ENCODE data around the gene ITLN2. TPM values are rescaled to one million over a fixed set of nuclear protein-coding genes. Genes with fewer than 3 reads are reported as not detected.

ITLN2 gene
- polyA plus RNA-seq: 0.22 to 0.59 TPM (median 0.39 TPM) in 3 replicates
- polyA plus RNA-seq (2011; ENCODE audit: low read depth): 1.6 TPM
- 0.34 and 0.75 TPM in 2 replicates for polyA plus RNA-seq (2011; cell fraction: cytosol; rRNA removed)
- polyA plus RNA-seq (2011; cell fraction: nucleus; rRNA removed): 0.71 and 0.92 TPM in 2 replicates
- 0.09 and 2.2 TPM in 2 replicates for polyA plus RNA-seq (2012; ENCODE audit: low replicate concordance)
- 0.73 to 2.0 TPM in 2 of 3 replicates, not detected in the other for polyA minus RNA-seq
- polyA minus RNA-seq (2011; cell fraction: cytosol; rRNA and poly(A)+ RNA removed): not detected
- polyA minus RNA-seq (2011; cell fraction: nucleus; rRNA and poly(A)+ RNA removed): 1.2 TPM in 1 of 2 replicates, not detected in the other

GRCh38 chr1:160954158-160955104 is at the start of gene ITLN2:
Gene ITLN2 (minus strand): TSS chr1:160954809. CDS start chr1:160954741, 68 bp downstream.
- H3K27ac ChIP-seq (ENCODE audit: control insufficient read depth, insufficient read depth, low read length): no peak within 1 kb of the TSS
- H4K20me1 ChIP-seq (ENCODE audit: control insufficient read depth, extremely low read depth, insufficient read depth, low read length): no peaks in the 10 kb centered on the region
- DNase-seq (ENCODE audit: low read depth, low spot score): no peak
- H3K79me2 ChIP-seq (ENCODE audit: control insufficient read depth, insufficient read depth, low read length): no peaks in the 10 kb centered on the region
- no peaks in the 10 kb centered on the region for H3K9me3 ChIP-seq (ENCODE audit: control insufficient read depth, low read depth, low read length)
- no peak within 1 kb of the TSS for H2AFZ ChIP-seq (ENCODE audit: control insufficient read depth, low read length)
- H3K27me3 ChIP-seq (ENCODE audit: control insufficient read depth, extremely low read depth, insufficient read depth, low read length): no peaks in the 10 kb centered on the region
- no peaks in the 10 kb centered on the region for H3K9me1 ChIP-seq (ENCODE audit: control insufficient read depth, extremely low read depth, insufficient read depth, low read length)
- peaks cover 23% of the 10 kb centered on the region for H3K4me1 ChIP-seq (ENCODE audit: control insufficient read depth, extremely low read depth, insufficient read depth, low read length)
- dilution Hi-C loops (cut with MboI; ENCODE audit: extremely low pct_ligation_motif_present, low sequenced_read_pairs): no loop called here
- no peak within 1 kb of the TSS for H3K9ac ChIP-seq (ENCODE audit: control insufficient read depth, extremely low read depth, insufficient read depth, low read length)
- no peak for FAIRE-seq
- no peak for TF ChIP-seq EZH2 (IDR thresholded peaks at IDR 0.05; ENCODE audit: low read length)
- TF ChIP-seq, protein P1, sequence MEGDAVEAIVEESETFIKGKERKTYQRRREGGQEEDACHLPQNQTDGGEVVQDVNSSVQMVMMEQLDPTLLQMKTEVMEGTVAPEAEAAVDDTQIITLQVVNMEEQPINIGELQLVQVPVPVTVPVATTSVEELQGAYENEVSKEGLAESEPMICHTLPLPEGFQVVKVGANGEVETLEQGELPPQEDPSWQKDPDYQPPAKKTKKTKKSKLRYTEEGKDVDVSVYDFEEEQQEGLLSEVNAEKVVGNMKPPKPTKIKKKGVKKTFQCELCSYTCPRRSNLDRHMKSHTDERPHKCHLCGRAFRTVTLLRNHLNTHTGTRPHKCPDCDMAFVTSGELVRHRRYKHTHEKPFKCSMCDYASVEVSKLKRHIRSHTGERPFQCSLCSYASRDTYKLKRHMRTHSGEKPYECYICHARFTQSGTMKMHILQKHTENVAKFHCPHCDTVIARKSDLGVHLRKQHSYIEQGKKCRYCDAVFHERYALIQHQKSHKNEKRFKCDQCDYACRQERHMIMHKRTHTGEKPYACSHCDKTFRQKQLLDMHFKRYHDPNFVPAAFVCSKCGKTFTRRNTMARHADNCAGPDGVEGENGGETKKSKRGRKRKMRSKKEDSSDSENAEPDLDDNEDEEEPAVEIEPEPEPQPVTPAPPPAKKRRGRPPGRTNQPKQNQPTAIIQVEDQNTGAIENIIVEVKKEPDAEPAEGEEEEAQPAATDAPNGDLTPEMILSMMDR (optimal IDR thresholded peaks at IDR 0.05 in 1 of 3, IDR thresholded peaks at IDR 0.05 in 1 of 3, conservative IDR thresholded peaks at IDR 0.05 in 1 of 3; ENCODE audit: extremely low read depth in 1 of 3, insufficient read depth in 2 of 3, low read length in 3 of 3): peak; percentile 75 to 86 (median 80)
- no peak within 1 kb of the TSS for H3K4me3 ChIP-seq (ENCODE audit: control insufficient read depth in 2 of 3, extremely low read depth in 1 of 3, insufficient read depth in 2 of 3, low read depth in 1 of 3, low read length in 3 of 3)
- H3K4me2 ChIP-seq (ENCODE audit: control insufficient read depth, extremely low read depth, insufficient read depth, low read depth, low read length): no peak within 1 kb of the TSS
- no peaks in the 10 kb centered on the region for H3K36me3 ChIP-seq (ENCODE audit: control insufficient read depth in 2 of 2, extremely low read depth in 1 of 2, insufficient read depth in 2 of 2, low read length in 2 of 2)

GRCh38 chr1:161001525-161001924 is 46.9 kb upstream of the ITLN2 start:
- H3K36me3 ChIP-seq (ENCODE audit: control insufficient read depth in 2 of 2, extremely low read depth in 1 of 2, insufficient read depth in 2 of 2, low read length in 2 of 2): peaks cover 28 to 33% of the 10 kb centered on the region in 2 experiments
- H3K79me2 ChIP-seq (ENCODE audit: control insufficient read depth, insufficient read depth, low read length): peaks cover 45% of the 10 kb centered on the region
- DNase-seq (ENCODE audit: low read depth, low spot score) (no peak), FAIRE-seq (no peak)
- H4K20me1 ChIP-seq (ENCODE audit: control insufficient read depth, extremely low read depth, insufficient read depth, low read length): peaks cover 4% of the 10 kb centered on the region
- H3K4me1 ChIP-seq (ENCODE audit: control insufficient read depth, extremely low read depth, insufficient read depth, low read length): peaks cover 12% of the 10 kb centered on the region
- no peak for TF ChIP-seq EZH2 (IDR thresholded peaks at IDR 0.05; ENCODE audit: low read length)
- TF ChIP-seq, protein P1 (optimal IDR thresholded peaks at IDR 0.05 in 1 of 3, IDR thresholded peaks at IDR 0.05 in 1 of 3, conservative IDR thresholded peaks at IDR 0.05 in 1 of 3; ENCODE audit: extremely low read depth in 1 of 3, insufficient read depth in 2 of 3, low read length in 3 of 3): no peak
- H3K9me1 ChIP-seq (ENCODE audit: control insufficient read depth, extremely low read depth, insufficient read depth, low read length): peaks cover 2% of the 10 kb centered on the region
- H3K9me3 ChIP-seq (ENCODE audit: control insufficient read depth, low read depth, low read length): no peaks in the 10 kb centered on the region
- dilution Hi-C loops (cut with MboI; ENCODE audit: extremely low pct_ligation_motif_present, low sequenced_read_pairs): no loop called here
- no peaks in the 10 kb centered on the region for H3K27me3 ChIP-seq (ENCODE audit: control insufficient read depth, extremely low read depth, insufficient read depth, low read length)
- no peak overlapping the region for H3K4me3 ChIP-seq (ENCODE audit: control insufficient read depth in 2 of 3, extremely low read depth in 1 of 3, insufficient read depth in 2 of 3, low read depth in 1 of 3, low read length in 3 of 3)
- H2AFZ ChIP-seq (ENCODE audit: control insufficient read depth, low read length): no peak overlapping the region
- no peak overlapping the region for H3K27ac ChIP-seq (ENCODE audit: control insufficient read depth, insufficient read depth, low read length)
- H3K4me2 ChIP-seq (ENCODE audit: control insufficient read depth, extremely low read depth, insufficient read depth, low read depth, low read length): no peak overlapping the region
- no peak overlapping the region for H3K9ac ChIP-seq (ENCODE audit: control insufficient read depth, extremely low read depth, insufficient read depth, low read length)

All from keratinocyte (primary cell).